Stimulated activated naive B cell treated with anti-CD40 and anti-IgM and Interleukin-4, amounts not matched to agents 10 μg/mL and 1 μg/mL and 100 μg/mL, for 72 hours (primary cell): ENCODE measurements around the gene SNN.

ENCODE experiments used
- ATAC-seq, 2 donors: fragments of 150-1000 bp; cut with Tn5 transposase; replicated peaks; 2 replicates each; pipeline ENCODE4 v1.10.0; 2021; ENCODE audit warnings: moderate library complexity in 1 of 2
- DNase-seq: peaks from one replicate; pipeline ENCODE4 v3.0.0; 2021
- H3K27ac Mint-ChIP-seq: one replicate; pipeline ENCODE4 v1.8.0; 2022; ENCODE audit warnings: mild to moderate bottlenecking, mixed read lengths
- H3K27me3 Mint-ChIP-seq, 2 donors: one replicate each; pipeline ENCODE4 v1.8.0; 2022; ENCODE audit warnings: mixed read lengths in 2 of 2
- H3K36me3 Mint-ChIP-seq, 2 donors: one replicate each; pipeline ENCODE4 v1.8.0; 2022; ENCODE audit warnings: mixed read lengths in 2 of 2, mild to moderate bottlenecking in 1 of 2
- H3K4me1 Mint-ChIP-seq, 2 donors: one replicate each; pipeline ENCODE4 v1.8.0; 2022; ENCODE audit warnings: mixed read lengths in 2 of 2, mild to moderate bottlenecking in 1 of 2
- H3K4me3 Mint-ChIP-seq, 2 donors: one replicate each; pipeline ENCODE4 v1.8.0; 2022; ENCODE audit warnings: mild to moderate bottlenecking in 2 of 2, mixed read lengths in 2 of 2, moderate library complexity in 1 of 2
- H3K9me3 Mint-ChIP-seq, 2 donors: one replicate each; pipeline ENCODE4 v1.8.0; 2022; ENCODE audit warnings: mixed read lengths in 2 of 2, mild to moderate bottlenecking in 1 of 2

Gene SNN

DNA sequence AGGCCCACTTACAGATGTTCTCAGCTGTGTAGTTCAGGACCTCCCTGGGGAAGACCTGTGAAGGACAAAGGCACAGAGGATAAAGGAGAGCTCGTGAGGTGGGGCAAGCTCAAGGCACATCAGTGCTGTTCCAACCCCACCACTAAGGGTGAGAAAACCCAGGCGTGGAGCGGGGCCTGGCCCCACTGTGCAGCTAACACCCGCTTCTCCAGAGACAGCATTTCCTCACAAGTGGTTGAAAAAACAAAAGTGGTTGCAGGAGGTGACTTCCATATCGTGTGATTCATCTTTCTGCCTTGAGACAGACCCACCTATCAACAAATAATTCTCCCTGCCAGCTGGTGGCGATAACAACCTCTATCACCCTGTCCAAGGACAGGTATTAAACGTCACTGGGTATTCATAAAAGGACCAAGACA is 30.0 kb downstream of the SNN start:
- ATAC-seq (peak; percentile 63 to 80), DNase-seq (no peak)
- no peaks in the 10 kb centered on the region for H3K27me3 Mint-ChIP-seq
- peaks cover 54 to 66% of the 10 kb centered on the region in 2 donors for H3K36me3 Mint-ChIP-seq
- no peak overlapping the region for H3K4me3 Mint-ChIP-seq
- no peak overlapping the region for H3K27ac Mint-ChIP-seq
- H3K9me3 Mint-ChIP-seq, result no peaks in the 10 kb centered on the region
- peaks cover 26 to 41% of the 10 kb centered on the region in 2 donors for H3K4me1 Mint-ChIP-seq

DNA sequence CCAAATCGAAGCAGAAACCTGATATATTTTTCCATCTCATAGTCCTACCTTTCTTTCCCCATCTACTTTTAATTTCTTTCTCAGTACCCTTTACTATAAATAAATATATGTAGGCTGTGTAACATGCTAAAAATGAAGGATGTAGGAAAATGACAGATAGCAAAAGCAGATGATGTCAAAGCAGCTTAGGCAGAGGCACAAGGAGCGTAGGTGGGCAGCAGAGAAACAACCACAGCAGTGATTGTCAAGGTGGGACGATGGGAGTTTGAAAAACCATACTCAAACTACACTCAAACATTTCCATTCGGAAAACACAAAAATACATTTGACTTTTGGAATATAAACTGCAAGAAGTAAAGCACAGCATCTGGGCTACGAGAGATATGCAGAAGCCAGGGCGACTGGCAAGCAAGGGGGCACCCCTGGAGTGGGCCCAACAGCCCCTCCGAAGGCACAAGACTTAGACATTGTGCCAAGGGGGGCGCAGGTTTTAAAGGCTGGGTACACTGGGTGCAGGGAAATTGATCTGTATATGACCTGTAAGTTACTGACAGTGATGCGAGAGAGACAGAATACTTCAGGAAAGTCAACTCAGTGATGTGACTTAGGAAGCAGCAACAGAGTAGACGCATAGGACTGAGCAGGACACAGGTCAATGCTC is 31.1 kb downstream of the SNN start:
- DNase-seq, result no peak
- Mint-ChIP-seq H3K9me3 (no peaks in the 10 kb centered on the region), H3K27me3 (no peaks in the 10 kb centered on the region), H3K36me3 (peaks cover 53 to 73% of the 10 kb centered on the region in 2 donors), H3K4me3 (no peak overlapping the region), H3K4me1 (peaks cover 27 to 41% of the 10 kb centered on the region in 2 donors), H3K27ac (peak overlapping the region; percentile 37)
- ATAC-seq, result no peak

DNA sequence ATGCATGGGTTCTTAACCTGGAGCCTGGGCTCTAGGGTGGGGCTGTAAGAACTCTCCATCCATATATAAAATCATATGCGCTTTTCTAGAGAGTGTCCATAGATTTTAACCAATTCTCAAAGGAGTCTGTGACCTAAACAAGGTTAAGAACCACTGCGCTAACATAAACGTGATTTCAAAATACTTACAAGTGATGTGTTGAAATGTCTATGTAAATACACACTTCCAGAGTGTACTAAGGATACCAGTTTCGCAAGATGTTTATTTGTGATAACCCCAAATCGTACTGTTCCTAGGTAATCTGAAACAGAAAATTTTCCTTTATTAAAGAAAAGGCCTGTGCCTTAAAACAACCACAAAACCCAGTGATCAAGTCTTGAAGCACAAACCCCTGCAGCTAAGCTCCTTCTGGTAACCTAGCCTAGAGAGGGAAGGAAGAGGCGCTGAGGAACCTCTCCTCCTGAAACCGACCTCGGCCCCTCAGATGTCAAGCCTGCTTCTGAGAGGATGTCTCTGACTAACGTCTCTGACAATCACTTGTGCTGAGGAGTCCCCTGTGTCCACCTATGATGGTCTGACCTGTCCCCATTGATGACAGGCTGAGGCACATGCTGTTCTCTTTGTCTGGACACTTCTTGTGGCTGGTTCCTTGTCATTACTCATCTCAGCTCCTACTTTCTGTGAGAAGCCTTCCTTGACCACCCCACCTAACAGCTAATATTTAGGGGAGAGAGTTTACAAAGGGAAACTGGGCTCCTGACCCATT is 32.2 kb downstream of the SNN start:
- H3K27ac Mint-ChIP-seq, result no peak overlapping the region

DNA sequence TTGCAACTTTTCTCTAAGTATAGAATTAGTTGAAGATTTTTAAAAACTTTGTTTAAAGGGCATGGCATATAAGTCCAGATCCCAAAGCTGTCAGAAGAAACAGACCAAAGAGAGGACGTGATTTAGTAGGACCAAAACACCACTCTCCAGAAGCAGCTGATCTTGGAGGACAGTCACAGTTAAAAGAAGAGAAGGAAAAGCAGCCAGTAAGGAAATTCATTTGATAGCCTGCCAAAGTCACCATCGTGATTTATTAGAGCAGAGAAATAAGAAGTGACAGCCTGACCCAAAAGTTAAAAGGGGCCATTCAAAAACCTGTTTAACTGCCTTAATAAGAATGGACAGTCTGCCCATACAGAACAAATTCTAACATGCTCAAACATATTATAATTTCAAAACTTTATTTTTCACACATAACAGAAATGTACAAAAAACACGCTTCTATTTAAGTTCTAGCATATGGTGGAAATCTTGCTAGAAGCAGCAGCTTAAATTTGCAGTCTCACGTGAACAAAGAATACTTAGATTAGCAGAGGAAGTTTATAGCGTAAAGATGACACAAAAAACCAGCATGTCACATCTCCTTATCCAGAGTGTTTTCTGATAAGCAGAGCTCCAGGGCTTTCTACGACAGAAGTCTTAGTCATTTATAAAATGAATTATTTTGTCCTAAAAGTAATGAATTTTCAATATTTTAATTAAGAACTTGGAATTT is 37.2 kb downstream of the SNN start:
- H3K27ac Mint-ChIP-seq, result no peak overlapping the region
- DNase-seq (no peak), ATAC-seq (no peak)
- no peak overlapping the region for H3K4me3 Mint-ChIP-seq
- no peaks in the 10 kb centered on the region for H3K27me3 Mint-ChIP-seq
- H3K9me3 Mint-ChIP-seq, result no peaks in the 10 kb centered on the region
- H3K36me3 Mint-ChIP-seq, result peaks cover 36 to 51% of the 10 kb centered on the region in 2 donors
- H3K4me1 Mint-ChIP-seq, result peaks cover 5 to 16% of the 10 kb centered on the region in 2 donors

More for the DNA sequence above, 32.2 kb downstream of the SNN start:
- DNase-seq (no peak), ATAC-seq (no peak)
- Mint-ChIP-seq H3K27me3 (no peaks in the 10 kb centered on the region), H3K36me3 (peaks cover 54 to 74% of the 10 kb centered on the region in 2 donors), H3K4me1 (peaks cover 23 to 37% of the 10 kb centered on the region in 2 donors), H3K4me3 (no peak overlapping the region), H3K9me3 (no peaks in the 10 kb centered on the region)

DNA sequence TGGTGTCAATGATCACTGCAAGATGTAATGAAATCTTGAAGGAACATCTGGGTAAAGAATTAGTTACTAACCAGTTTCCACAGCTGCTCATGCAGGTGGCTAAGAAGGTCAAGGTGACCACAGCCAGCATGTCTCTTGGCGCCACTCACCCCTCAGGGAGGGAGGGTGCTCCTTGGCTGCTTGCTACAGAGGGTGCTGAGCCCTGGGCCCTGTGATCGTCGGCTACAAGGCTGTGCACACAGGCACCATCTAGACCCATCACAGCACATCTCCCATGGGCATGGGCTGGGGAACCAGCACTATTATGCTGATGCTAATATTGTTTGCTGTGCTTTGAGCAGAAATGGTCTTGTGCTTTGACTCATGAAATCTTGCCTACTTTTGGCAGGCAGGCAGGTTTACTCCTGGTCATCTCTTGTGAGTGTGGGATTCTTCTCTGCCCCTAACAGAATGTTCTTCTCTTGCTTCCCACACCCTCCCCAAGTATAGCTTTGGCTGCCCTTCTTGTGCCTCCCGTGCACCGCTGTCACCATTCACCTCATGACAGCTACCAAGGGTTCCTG is 38.0 kb downstream of the SNN start:
- Mint-ChIP-seq H3K27ac (no peak overlapping the region), H3K36me3 (peaks cover 35 to 48% of the 10 kb centered on the region in 2 donors), H3K4me3 (no peak overlapping the region), H3K9me3 (no peaks in the 10 kb centered on the region), H3K27me3 (no peaks in the 10 kb centered on the region), H3K4me1 (peaks cover 5 to 18% of the 10 kb centered on the region in 2 donors)
- DNase-seq (no peak), ATAC-seq (peak; percentile 39 to 60)

DNA sequence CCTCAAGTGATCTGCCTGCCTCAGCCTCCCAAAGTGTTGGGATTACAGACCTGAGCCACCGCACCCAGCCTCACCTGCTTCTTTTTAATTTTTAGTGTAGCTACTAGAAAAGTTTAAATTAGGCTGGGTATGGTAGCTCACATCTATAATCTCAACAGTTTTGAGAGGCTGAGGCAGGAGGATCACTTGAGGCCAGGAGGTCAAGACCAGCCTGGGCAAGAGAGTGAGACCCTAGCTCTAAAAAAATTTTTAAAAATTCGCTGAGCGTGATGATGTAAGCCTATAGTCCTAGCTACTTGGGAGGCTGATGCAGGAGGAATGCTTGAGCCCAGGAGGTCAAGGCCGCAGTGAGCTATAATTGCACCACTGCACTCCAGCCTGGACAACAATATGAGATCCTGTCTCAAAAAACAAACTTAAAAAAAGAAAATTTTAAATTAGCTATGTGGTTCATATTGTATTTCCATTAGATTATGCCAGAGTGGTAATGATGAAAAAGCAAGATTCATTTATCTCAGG is 39.5 kb downstream of the SNN start:
- Mint-ChIP-seq H3K9me3 (no peaks in the 10 kb centered on the region), H3K4me1 (peaks cover 7 to 18% of the 10 kb centered on the region in 2 donors), H3K4me3 (no peak overlapping the region), H3K27ac (no peak overlapping the region), H3K27me3 (no peaks in the 10 kb centered on the region), H3K36me3 (peaks cover 32 to 44% of the 10 kb centered on the region in 2 donors)
- ATAC-seq (no peak), DNase-seq (no peak)

DNA sequence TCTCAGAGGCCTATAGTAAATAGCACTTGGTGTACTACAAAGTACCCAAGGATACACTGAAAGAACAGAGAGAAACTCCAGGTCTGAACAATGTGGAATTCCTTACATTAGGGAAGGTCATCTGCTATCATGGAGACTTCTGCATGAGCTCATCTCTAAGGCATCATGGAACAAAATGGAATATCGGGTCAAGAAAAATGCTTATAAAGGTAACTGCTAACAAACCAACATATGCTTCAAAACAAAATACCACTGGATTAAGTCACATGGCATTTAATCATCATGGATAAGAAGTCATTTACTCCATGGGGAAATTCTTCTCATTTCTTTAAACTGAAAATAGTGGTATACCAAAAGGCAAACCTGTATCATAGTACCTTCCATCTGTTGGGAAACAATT is 40.2 kb downstream of the SNN start:
- Mint-ChIP-seq H3K36me3 (peaks cover 26 to 37% of the 10 kb centered on the region in 2 donors), H3K9me3 (no peaks in the 10 kb centered on the region), H3K27ac (no peak overlapping the region), H3K4me1 (peaks cover 6 to 18% of the 10 kb centered on the region in 2 donors), H3K27me3 (no peaks in the 10 kb centered on the region), H3K4me3 (no peak overlapping the region)
- no peak for ATAC-seq
- no peak for DNase-seq

DNA sequence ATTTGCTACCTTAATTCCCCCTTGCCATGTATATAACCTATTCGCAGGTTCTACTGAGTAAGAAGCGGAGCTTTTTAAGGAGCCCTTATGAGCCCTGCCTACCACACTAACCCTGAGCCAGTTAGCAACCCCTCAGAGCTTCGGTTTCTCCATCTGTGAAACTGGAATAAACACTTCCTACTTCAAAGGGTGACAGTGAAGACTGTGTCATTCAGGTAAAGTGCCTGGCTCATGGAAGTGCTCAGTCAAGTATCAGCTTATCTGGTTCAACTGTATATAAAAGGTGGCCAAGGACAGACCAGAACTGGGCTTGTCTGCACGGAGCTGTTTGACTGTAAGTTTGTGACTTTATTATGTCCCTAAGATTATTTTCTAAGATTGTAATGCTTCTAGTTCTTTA is 43.4 kb downstream of the SNN start:
- no peaks in the 10 kb centered on the region for H3K9me3 Mint-ChIP-seq
- DNase-seq, result no peak
- no peak for ATAC-seq
- no peaks in the 10 kb centered on the region for H3K27me3 Mint-ChIP-seq
- H3K27ac Mint-ChIP-seq, result no peak overlapping the region
- no peak overlapping the region for H3K4me3 Mint-ChIP-seq
- peaks cover 15 to 35% of the 10 kb centered on the region in 2 donors for H3K36me3 Mint-ChIP-seq
- peaks cover 16 to 31% of the 10 kb centered on the region in 2 donors for H3K4me1 Mint-ChIP-seq

DNA sequence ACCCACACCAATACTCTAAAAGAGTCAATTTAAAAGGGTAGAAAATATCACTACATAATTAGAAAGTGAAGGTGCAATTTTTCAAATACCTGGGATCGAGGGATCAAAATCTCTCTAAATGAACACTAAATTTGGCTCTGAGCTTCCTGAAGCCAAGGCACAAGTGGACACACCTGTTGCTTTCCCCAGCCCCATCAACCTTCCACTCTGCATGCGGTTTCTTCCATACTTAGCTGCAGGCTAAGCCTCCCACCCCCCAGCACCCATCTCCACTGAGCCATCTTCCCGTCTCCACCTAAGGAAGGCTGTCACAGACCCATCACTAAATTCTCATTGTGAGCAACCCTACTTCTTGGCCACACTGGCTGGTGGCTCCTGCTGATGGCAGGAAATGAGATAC is 43.9 kb downstream of the SNN start:
- H3K36me3 Mint-ChIP-seq, result peaks cover 16 to 39% of the 10 kb centered on the region in 2 donors
- no peak overlapping the region for H3K4me3 Mint-ChIP-seq
- DNase-seq (no peak), ATAC-seq (no peak)
- no peak overlapping the region for H3K27ac Mint-ChIP-seq
- H3K9me3 Mint-ChIP-seq, result no peaks in the 10 kb centered on the region
- H3K27me3 Mint-ChIP-seq, result no peaks in the 10 kb centered on the region
- peaks cover 18 to 29% of the 10 kb centered on the region in 2 donors for H3K4me1 Mint-ChIP-seq

DNA sequence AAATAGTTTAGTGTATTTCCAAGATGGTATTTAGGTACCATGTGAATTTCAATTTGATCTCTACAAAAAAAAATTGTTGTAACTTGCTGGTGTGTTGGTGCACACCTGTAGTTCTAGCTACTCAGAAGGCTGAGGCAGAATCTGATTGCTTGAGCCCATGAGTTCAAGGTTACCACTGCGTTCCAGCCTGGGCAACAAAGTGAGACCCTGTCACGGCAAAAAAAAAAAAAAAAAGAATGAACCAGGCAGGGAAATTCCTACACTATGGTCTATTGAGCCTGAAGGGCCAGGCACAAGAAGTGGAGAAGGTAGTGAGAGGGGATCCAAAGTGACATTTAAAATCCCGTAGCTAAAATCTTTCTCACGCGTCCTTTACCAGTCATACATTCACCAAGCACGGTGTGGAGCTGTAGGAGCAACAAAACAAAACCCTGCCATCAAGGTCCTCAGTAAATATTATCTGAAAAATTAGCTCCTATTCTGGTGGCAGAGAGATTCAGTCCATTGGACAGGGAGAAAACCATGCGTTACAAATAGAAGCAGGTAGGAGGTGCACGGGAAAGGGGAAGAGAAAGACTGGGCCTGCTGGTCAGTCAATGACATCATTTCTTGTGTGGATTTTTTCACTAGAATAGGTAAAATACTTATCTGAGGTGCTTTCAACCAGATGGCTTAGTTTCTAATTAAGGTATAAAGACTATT is 47.1 kb downstream of the SNN start:
- H3K4me3 Mint-ChIP-seq, result peak overlapping the region in 1 of 2 donors; percentile 25
- peak overlapping the region; percentile 51 for H3K27ac Mint-ChIP-seq
- no peak for DNase-seq
- no peaks in the 10 kb centered on the region for H3K9me3 Mint-ChIP-seq
- H3K4me1 Mint-ChIP-seq, result peaks cover 29 to 40% of the 10 kb centered on the region in 2 donors
- H3K27me3 Mint-ChIP-seq, result no peaks in the 10 kb centered on the region
- peak in 1 of 2 donors; percentile 65 for ATAC-seq
- peaks cover 15 to 39% of the 10 kb centered on the region in 2 donors for H3K36me3 Mint-ChIP-seq

DNA sequence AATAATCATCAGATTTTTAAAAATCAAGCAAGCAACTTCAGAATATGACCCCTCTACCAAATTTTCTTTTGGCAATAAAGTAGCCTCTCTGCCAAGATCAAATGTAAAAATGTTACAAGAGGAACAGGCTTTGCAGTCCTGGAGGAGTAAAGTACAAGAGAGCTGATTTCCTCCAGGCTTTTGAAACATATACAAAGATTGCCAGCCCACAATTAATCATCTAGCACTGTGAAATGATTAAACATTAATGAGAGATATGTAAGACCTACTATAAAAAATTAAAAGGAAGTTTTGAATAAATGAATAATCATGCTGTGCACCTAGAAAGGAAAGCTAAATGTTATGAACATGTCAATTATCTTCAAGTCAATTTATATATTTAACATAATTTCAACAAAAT is 48.1 kb downstream of the SNN start:
- ATAC-seq (no peak), DNase-seq (no peak)
- peaks cover 26 to 33% of the 10 kb centered on the region in 2 donors for H3K4me1 Mint-ChIP-seq
- H3K4me3 Mint-ChIP-seq, result no peak overlapping the region
- no peaks in the 10 kb centered on the region for H3K27me3 Mint-ChIP-seq
- H3K36me3 Mint-ChIP-seq, result peaks cover 17 to 37% of the 10 kb centered on the region in 2 donors
- no peaks in the 10 kb centered on the region for H3K9me3 Mint-ChIP-seq
- no peak overlapping the region for H3K27ac Mint-ChIP-seq

DNA sequence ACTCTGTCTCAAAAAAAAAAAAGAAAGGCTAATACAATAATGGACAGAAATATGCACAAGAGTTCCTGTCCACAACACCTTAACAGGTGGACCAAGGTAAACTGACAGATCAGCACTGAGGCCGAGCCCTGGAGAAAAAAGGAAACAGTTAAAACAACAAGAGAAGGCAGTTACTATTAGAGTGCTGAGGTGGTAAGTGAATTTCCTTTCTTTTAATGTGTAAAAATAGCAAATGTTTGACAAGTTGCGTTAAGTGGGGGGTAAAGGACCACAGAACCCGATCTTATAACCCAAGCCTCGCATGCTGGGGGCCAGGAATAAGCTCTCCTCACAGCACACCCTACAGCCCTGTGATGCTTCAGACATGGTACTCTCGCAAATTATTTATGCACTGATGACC is 49.6 kb downstream of the SNN start:
- DNase-seq (no peak), ATAC-seq (no peak)
- Mint-ChIP-seq H3K9me3 (no peaks in the 10 kb centered on the region), H3K27ac (peak overlapping the region; percentile 75), H3K36me3 (peaks cover 22 to 41% of the 10 kb centered on the region in 2 donors), H3K4me3 (no peak overlapping the region), H3K4me1 (peaks cover 27 to 33% of the 10 kb centered on the region in 2 donors), H3K27me3 (no peaks in the 10 kb centered on the region)

DNA sequence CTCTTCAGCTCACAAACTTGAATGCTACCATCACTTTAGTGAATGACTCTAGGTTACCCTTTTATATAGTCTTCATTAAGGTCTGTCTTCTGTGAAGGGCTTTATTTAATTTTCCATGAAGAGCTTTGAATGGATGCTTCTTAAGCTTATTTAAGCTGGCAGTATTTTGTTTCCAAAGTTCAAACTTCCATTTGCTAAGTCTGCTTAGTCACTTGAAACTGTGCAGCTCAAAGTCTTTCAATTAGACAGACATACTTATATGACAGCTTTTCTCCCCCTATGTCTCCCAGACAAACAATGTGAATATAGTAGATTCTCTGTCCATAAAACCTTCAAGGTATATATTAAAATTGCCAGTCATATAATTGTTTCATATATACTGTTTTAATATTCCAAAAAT is 50.9 kb downstream of the SNN start:
- H3K27me3 Mint-ChIP-seq, result no peaks in the 10 kb centered on the region
- no peak overlapping the region for H3K4me3 Mint-ChIP-seq
- H3K36me3 Mint-ChIP-seq, result peaks cover 28 to 46% of the 10 kb centered on the region in 2 donors
- ATAC-seq (no peak), DNase-seq (no peak)
- H3K4me1 Mint-ChIP-seq, result peaks cover 27 to 42% of the 10 kb centered on the region in 2 donors
- no peak overlapping the region for H3K27ac Mint-ChIP-seq
- no peaks in the 10 kb centered on the region for H3K9me3 Mint-ChIP-seq
